HG02870 (cell line): Measurements from ENCODE around the gene ADAT3.
"Not testable (repeated sequence)": the region's sequence is repeated elsewhere in the genome, so short reads cannot be mapped to it uniquely, and the experiment has no call there.

ENCODE experiments used
- ATAC-seq: cut with Tn5 transposase; IDR thresholded peaks from one replicate; pipeline ENCODE4 v1.9.1; 2021; ENCODE audit warnings: mild to moderate bottlenecking, moderate library complexity; ENCODE audit not compliant: unreplicated experiment

ADAT3 gene

GRCh38 chr19:1882786-1883692, 22.2 kb upstream of the ADAT3 start:
- no peak for ATAC-seq

- ATAC-seq, result no peak
Measured at GRCh38 chr19:1883784-1884183, 21.4 kb upstream of the ADAT3 start.

DNA sequence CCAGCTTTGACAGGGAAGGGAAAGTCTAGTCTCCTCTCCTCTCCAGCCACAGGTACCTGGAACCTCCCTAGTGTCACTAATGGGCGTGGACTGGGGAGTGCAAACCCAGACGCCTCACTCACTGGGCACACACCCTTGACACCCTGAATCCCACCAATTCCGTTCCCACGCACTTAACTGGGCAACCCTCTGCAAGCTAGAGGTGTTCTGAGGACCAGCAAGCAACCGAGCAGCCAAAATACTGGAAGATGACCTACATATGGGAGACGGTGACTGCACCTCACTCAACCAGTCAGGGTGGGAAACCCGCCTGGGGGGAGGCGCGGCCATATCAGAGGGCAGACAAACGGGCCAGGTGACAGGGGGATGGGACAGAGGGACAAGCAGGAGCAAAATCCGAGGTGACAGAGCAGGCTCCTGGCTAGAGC, 20.9 kb upstream of the ADAT3 start:
- no peak for ATAC-seq

- ATAC-seq, result no peak
Measured at GRCh38 chr19:1884719-1885334, 20.4 kb upstream of the ADAT3 start.

- peak; percentile 57 for ATAC-seq
Measured at GRCh38 chr19:1885398-1886119, 19.6 kb upstream of the ADAT3 start, which contains the start of gene ABHD17A. TSS of gene ABHD17A (minus strand) at chr19:1885496. CDS start at chr19:1881566, 3,930 bp downstream.

GRCh38 chr19:1886360-1886759, 18.8 kb upstream of the ADAT3 start:
- not testable (repeated sequence) for ATAC-seq

DNA sequence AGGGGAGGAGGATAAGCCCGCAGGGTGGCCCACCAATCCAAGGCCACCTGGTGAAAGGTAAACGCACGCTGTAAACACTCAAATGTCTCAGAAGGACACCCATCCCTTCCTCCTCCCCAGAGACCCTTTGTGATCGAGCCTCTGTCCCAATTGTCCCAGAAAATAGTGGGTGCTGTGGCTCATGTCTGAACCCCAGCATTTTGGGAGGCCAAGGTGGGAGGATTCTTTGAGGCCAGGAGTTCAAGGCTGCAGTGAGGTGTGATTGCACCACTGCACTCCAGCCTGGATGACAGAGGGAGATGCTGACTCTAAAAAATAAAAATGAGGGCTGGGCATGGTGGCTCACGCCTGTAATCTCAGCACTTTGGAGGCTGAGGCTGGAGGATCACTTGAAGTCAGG, 16.8 kb upstream of the ADAT3 start:
- no peak for ATAC-seq

- ATAC-seq, result no peak
Measured at GRCh38 chr19:1889907-1890306, 15.3 kb upstream of the ADAT3 start.

DNA sequence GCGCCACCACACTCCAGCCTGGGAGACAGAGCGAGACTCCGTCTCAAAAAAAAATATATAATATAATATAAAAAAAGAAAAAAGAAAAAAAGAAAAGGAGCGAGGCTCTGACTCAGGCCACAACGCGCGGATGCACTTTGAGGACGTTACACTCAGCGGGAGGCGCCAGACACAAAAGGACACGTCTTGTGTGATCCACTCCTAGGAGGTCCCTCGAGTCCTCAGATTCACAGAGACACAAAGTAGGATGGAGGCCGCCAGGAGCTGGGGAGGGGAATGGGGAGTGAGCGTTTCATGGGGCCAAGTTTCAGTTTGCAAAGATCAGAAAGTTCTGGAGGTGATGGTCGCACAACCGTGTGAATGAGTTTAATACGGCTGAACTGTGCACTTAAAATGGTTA, 11.4 kb upstream of the ADAT3 start:
- no peak for ATAC-seq

- ATAC-seq, result no peak
Measured at GRCh38 chr19:1896508-1896907, 8.7 kb upstream of the ADAT3 start.

GRCh38 chr19:1901940-1902404, 3.2 kb upstream of the ADAT3 start:
- ATAC-seq, result no peak

DNA sequence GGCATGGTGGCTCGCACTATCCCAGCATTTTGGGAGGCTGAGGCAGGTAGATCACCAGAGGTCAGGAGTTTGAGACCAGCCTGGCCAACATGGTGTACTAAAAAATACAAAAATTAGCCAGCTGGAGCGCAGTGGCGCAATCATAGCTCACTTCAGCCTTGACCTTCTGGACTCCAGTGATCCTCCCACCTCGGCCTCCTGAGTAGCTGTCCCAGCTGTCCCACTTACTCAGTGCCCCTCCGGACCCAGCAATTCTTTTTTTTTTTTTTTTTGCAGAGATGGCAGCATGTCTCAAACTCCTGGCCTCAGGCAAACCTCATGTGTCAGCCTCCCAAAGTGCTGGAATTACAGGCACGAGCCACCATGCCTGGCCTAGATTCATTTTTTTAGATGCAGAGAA, 2.3 kb upstream of the ADAT3 start:
- ATAC-seq, result no peak

DNA sequence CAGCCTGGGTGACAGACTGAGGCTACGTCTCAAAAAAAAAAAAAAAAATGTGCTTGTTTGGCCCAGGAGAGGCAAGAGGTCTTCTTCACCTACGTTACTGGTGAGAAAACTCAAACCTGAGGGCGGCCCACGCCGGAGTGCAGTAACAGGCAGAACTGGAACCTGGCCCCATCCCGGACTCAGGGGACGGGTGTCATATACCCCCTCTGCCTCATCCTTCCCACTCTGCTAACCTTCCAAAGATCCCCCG, 414 bp upstream of the ADAT3 start:
- ATAC-seq, result peak; percentile 17

DNA sequence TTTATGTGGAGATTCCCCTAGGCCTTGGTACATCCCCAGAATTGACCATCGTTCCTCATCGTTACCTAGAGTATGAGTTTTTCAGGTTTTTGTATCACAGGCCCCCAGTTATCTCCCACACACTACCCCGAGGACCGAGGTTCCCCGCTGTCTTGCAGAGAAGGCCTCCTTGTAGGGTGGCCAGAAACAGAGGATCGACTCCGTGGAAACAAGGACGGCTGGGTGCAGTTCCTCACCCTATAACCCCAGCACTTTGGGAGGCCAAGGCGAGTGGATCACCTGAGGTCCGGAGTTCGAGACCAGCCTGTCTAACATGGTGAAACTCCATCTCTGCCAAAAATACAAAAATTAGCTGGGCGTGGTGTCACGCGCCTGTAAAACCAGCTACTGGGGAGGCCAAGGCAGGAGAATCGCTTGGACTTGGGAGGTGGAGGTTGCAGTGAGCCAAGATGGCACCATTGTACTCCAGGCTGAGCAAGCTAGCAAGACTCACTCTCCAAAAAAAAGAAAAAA, 720 bp downstream of the ADAT3 start:
- ATAC-seq, result no peak

DNA sequence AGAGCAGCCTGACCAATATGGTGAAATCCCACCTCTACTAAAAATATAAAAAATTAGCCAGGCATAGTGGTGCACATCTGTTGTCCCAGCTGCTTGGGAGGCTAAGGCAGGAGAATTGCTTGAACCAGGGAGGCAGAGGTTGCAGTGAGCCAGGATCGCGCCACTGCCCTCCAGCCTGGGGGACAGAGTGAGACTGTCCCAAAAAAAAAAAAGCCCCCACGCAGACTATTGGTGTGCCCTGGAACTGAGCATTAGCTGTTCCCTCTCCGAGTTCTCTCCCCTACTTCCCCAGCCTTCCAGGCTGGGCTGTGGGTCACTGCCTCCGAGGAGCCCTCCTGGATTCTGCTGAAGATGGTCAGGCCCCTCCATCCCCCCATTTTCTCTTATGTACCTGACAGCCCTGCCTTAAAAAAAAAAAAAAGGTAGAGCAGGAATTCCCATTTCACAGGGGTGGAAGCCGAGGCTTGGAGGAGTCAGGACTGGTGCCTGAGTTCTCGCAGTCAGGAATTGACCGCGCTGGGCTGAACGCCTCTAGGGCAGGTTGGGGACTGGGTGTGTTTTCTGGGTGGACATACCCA, 1.9 kb downstream of the ADAT3 start:
- ATAC-seq, result no peak

DNA sequence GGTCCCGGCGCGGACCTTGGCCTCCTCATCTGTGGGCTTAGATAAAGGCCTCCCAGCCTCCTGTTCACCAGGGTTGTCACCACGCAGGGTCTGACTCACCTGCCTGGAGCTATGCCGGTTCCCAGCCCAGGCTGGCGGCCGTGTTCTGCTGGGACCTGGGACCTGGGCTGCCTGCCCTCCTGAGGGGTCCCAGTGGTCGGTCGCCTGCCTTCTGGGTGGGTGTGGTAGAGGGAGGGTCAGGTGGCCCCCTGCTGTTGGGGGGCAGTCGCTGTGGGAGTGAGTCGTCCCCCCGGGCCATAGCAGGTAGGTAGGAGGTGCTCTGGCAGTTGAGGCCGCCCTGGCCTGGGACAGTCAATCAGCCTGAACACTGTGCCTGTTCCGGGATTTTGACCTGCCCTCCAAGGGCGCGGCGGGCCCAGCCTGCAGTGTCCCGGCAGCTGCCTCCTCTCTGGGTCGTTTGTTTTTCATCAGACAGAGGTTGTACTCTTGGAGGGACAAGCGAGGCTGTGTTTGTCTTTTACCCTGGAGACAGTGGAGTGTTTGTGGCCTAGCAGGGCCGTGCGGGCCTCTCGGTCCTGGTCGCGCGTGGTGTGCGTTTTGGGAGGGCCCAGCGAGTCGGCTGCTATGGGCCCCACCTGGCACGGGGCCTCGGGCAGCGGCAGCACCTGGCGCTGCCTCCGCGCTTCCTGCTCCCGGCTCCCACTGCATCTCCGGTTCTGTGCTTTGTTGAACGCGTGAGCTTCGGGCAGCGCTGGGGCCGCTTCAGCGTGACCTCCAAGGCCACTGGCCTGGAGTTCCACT, 2.6 kb downstream of the ADAT3 start:
- no peak for ATAC-seq

DNA sequence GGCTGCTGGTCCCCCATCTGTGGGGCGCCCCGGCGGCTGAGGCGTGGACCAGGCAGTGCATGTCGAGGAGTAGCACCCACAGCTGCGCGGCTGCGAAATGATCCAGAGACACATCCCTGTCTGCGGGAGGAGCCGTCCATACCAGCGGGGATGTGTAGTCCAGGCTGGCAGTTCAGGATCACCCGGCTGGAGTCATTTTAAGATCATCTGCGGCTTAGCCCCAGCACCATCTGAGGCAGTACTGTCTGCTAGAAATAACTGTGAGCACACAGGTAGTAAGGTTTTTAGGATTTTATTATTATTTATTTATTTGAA, 3.1 kb downstream of the ADAT3 start:
- no peak for ATAC-seq

- no peak for ATAC-seq
Measured at GRCh38 chr19:1909761-1910080, 4.5 kb downstream of the ADAT3 start.

DNA sequence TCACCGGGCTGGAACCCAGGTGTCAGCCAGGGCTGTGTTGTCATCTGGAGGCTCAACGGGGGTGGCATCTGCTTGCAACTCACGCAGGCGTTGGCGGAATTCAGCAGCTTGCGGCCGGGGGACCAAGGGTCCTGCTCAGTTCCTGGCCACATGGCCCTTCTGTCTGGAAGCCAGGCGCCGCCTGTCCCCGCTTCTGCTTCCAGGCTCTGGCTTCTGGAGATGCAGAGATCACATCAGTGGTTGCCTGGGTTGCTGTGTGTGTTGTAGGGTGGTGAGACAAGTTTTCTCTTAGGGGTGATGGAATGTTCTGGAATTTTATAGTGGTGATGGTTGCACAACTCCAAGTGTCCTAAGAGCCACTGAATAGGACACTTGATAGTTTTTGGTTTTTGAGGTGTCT, 5.0 kb downstream of the ADAT3 start:
- no peak for ATAC-seq

DNA sequence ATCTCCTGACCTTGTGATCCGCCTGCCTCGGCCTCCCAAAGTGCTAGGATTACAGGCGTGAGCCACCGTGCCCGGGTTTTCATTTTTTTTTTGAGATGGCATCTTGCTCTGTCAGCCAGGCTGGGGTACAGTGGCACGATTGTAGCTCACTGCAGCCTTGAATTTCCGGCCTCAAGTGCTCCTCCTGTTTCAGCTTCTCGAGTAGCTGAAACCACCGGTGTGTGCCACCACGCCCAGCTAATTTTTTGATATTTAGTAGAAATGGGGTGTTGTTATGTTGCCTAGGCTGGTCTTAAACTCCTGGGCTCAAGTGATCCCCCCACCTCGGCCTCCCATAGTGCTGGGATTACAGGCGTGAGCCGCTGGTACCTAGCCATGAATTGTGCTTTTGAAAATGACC, 5.9 kb downstream of the ADAT3 start:
- no peak for ATAC-seq

GRCh38 chr19:1911995-1912394, 6.8 kb downstream of the ADAT3 start:
- ATAC-seq, result no peak
